ENCODE results near the gene UBE2B.
A peak's percentile ranks its signal among the peaks of the same experiment; 100 is the strongest.

Gene UBE2B

GRCh38 chr5:134427540-134428041 lies 56.2 kb downstream of the UBE2B start:
- no peak for DNase-seq (ENCODE audit: low read depth)
- TF ChIP-seq, protein P1, sequence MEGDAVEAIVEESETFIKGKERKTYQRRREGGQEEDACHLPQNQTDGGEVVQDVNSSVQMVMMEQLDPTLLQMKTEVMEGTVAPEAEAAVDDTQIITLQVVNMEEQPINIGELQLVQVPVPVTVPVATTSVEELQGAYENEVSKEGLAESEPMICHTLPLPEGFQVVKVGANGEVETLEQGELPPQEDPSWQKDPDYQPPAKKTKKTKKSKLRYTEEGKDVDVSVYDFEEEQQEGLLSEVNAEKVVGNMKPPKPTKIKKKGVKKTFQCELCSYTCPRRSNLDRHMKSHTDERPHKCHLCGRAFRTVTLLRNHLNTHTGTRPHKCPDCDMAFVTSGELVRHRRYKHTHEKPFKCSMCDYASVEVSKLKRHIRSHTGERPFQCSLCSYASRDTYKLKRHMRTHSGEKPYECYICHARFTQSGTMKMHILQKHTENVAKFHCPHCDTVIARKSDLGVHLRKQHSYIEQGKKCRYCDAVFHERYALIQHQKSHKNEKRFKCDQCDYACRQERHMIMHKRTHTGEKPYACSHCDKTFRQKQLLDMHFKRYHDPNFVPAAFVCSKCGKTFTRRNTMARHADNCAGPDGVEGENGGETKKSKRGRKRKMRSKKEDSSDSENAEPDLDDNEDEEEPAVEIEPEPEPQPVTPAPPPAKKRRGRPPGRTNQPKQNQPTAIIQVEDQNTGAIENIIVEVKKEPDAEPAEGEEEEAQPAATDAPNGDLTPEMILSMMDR (conservative IDR thresholded peaks at IDR 0.05; ENCODE audit: low read depth, low read length) = no peak
- H3K4me3 ChIP-seq (ENCODE audit: low read depth, low read length) = no peak overlapping the region

GRCh38 chr5:134430001-134430569 lies 58.7 kb downstream of the UBE2B start:
- DNase-seq (ENCODE audit: low read depth) = no peak
- TF ChIP-seq, protein P1 (conservative IDR thresholded peaks at IDR 0.05; ENCODE audit: low read depth, low read length) = no peak
- no peak overlapping the region for H3K4me3 ChIP-seq (ENCODE audit: low read depth, low read length)

DNA sequence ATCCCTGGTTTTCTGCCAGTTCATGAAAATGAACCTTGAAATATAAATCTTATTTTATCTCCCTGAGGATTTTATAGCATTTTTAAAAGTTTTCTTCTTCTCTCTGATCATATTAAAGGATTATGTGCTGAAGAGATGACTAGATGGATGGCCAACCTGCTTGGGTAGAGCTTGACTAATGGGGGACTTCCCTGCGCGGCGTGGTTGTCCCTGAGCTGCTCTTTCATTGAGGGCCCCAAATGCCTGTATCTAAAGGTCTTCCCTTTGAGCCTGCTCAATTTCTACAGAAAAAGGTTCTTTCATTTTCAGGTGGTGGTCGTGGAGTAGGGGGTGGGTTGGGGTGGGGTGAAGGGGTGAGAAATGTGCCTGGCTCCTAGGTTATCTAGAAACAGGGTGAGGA lies 60.8 kb downstream of the UBE2B start:
- TF ChIP-seq, protein P1 (conservative IDR thresholded peaks at IDR 0.05; ENCODE audit: low read depth, low read length) = no peak
- no peak overlapping the region for H3K4me3 ChIP-seq (ENCODE audit: low read depth, low read length)
- DNase-seq (ENCODE audit: low read depth) = no peak

DNA sequence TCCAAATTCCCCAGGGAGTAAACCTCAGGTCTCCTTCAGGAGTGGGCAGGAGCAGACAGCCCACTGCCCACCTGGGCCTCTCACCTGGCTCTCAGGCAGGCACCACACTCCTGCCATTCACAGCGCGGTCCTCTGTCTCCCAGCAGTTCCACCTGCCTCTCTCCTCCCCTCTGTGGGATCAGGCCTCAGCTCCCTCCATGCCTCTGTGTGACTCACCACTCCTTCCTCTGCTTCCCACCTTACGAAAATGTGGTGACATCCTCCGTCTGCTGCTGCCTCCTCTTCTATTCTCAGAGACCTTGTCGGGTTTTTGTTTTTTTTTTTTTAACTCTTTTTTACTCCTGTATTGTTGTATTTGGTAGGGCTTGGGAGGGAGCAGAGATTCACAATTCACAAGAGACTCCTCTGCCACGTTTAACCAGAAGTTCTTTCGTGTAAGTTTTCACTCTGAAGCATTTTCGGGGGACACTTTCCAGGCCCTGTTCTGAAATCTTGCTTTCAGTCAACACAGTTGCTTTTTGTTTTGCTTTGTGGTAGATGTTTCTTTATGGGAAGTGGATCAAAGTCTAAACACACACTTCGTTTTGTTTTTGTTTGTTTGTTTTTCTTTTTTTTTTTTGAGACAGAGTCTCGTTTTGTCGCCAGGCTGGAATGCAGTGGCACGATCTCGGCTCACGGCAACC lies 61.4 kb downstream of the UBE2B start:
- no peak overlapping the region for H3K4me3 ChIP-seq (ENCODE audit: low read depth, low read length)
- TF ChIP-seq, protein P1 (conservative IDR thresholded peaks at IDR 0.05; ENCODE audit: low read depth, low read length) = no peak
- DNase-seq (ENCODE audit: low read depth) = peak; percentile 49

- TF ChIP-seq, protein P1 (conservative IDR thresholded peaks at IDR 0.05; ENCODE audit: low read depth, low read length) = no peak
- H3K4me3 ChIP-seq (ENCODE audit: low read depth, low read length) = no peak overlapping the region
- peak; percentile 42 for DNase-seq (ENCODE audit: low read depth)
Measured at GRCh38 chr5:134435560-134435959, 64.2 kb downstream of the UBE2B start.

GRCh38 chr5:134436523-134437339 lies 65.4 kb downstream of the UBE2B start:
- peak; percentile 85 for DNase-seq (ENCODE audit: low read depth)
- TF ChIP-seq, protein P1 (conservative IDR thresholded peaks at IDR 0.05; ENCODE audit: low read depth, low read length) = no peak
- no peak overlapping the region for H3K4me3 ChIP-seq (ENCODE audit: low read depth, low read length)

Data from choroid plexus epithelial cell (primary cell).